Measurements from ENCODE around the gene FLNB.

DNA sequence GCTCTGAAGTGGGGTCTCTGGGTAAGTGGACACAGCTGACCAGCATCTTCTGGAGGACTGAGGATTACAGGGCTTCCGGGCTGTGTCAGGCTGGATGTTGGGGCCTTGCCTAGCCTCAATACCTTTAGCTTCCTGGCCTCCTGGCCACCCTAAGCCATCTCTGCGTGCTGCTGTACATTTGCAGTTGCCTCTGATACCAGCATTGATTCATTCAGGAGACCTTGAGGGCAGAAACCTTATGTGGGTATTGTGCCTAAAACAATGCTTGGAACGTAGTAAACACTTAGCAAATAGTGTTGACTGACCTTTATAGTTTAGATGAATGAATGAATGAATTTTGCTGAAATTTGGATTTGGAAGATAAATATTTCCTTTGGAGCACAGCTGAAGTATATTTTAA is 97.0 kb downstream of the FLNB start:
- TF ChIP-seq, protein P1, sequence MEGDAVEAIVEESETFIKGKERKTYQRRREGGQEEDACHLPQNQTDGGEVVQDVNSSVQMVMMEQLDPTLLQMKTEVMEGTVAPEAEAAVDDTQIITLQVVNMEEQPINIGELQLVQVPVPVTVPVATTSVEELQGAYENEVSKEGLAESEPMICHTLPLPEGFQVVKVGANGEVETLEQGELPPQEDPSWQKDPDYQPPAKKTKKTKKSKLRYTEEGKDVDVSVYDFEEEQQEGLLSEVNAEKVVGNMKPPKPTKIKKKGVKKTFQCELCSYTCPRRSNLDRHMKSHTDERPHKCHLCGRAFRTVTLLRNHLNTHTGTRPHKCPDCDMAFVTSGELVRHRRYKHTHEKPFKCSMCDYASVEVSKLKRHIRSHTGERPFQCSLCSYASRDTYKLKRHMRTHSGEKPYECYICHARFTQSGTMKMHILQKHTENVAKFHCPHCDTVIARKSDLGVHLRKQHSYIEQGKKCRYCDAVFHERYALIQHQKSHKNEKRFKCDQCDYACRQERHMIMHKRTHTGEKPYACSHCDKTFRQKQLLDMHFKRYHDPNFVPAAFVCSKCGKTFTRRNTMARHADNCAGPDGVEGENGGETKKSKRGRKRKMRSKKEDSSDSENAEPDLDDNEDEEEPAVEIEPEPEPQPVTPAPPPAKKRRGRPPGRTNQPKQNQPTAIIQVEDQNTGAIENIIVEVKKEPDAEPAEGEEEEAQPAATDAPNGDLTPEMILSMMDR (conservative IDR thresholded peaks at IDR 0.05; ENCODE audit: low read depth, low read length), result no peak
- TF ChIP-seq EZH2 (IDR thresholded peaks at IDR 0.05; ENCODE audit: borderline replicate concordance, low read depth, low read length, poor library complexity, severe bottlenecking), result no peak

Measured in A673 (cell line).